Stomach (tissue), 9 donors: Measurements from ENCODE around the gene RPS2. TPM values are rescaled to one million over a fixed set of nuclear protein-coding genes. Genes with fewer than 3 reads are reported as not detected.
"Not testable (repeated sequence)": the region's sequence is repeated elsewhere in the genome, so short reads cannot be mapped to it uniquely, and the experiment has no call there.

Experiments used
- DNase-seq, 2 donors: peaks; one replicate each; pipeline versions ENCODE4 v3.0.0 to v3.0.0-alpha.2; 2013 to 2019
- H3K27ac ChIP-seq, 5 donors: fragments of 200-600 bp in 4 of 5; sonication (generic) in 4 of 5; one replicate each; pipeline ENCODE4 v1.5.1; 2013 to 2019; ENCODE audit warnings: mild to moderate bottlenecking in 1 of 5, moderate library complexity in 1 of 5
- H3K27me3 ChIP-seq, 3 donors: fragments of 200-600 bp; sonication (generic); one replicate each; pipeline ENCODE4 v1.5.1; 2017 to 2019; ENCODE audit warnings: mixed run types in 1 of 3
- H3K36me3 ChIP-seq, 4 donors: fragments of 200-600 bp; sonication (generic); 1 replicate in 3 of 4; 2 replicates in 1 of 4; pipeline ENCODE4 v1.5.1; 2016 to 2019
- H3K4me1 ChIP-seq, 4 donors: fragments of 200-600 bp; sonication (generic); one replicate each; pipeline ENCODE4 v1.5.1; 2016 to 2019
- H3K4me3 ChIP-seq, 4 donors: fragments of 200-600 bp; sonication (generic) in 3 of 4; one replicate each; pipeline ENCODE4 v1.5.1; 2016 to 2019; ENCODE audit warnings: mild to moderate bottlenecking in 1 of 4
- H3K9me3 ChIP-seq, 4 donors: fragments of 200-600 bp; sonication (generic); one replicate each; pipeline ENCODE4 v1.5.1; 2016 to 2019
- EP300 ChIP-seq: sonication (generic); formaldehyde crosslinking; IDR thresholded peaks from one replicate; pipeline ENCODE4 v1.6.1; 2017; ENCODE audit warnings: antibody characterized with exemption
- POLR2A ChIP-seq, 4 donors: fragments of 450-650 bp; IDR thresholded peaks; one replicate each; pipeline ENCODE4 v1.6.1; 2016; ENCODE audit warnings: antibody characterized with exemption in 4 of 4, control low read depth in 2 of 4, mild to moderate bottlenecking in 1 of 4, moderate library complexity in 1 of 4
- POLR2AphosphoS5 ChIP-seq, 3 donors: sonication (generic); formaldehyde crosslinking; IDR thresholded peaks; one replicate each; pipeline ENCODE4 v1.6.1; 2016; ENCODE audit warnings: antibody characterized with exemption in 3 of 3
- WGBS, 5 donors: extraction: QIAGEN DNeasy Blood & Tissue Kit in 3 of 5; methylation state at CpG; one replicate each; pipeline versions ENCODE4 v1.1.5 to v1.1.7; 2013 to 2018; 5-methylcytosine and 5-hydroxymethylcytosine counted together
- intact Hi-C: fragments of 100-400 bp; cut with DNase I; formaldehyde crosslinking; loops from one replicate; pipeline ENCODE4 v1.15.1; 2023; ENCODE audit warnings: low total_unique reads
- polyA plus RNA-seq, 3 donors: library from polyadenylated mRNA; stranded (reverse); fragments of 200-250 nt; gene quantifications; one replicate each; pipeline ENCODE4 v1.2.3, GENCODE V29; 2013
- total RNA-seq, 5 donors: library from RNA; depleted of rRNA; stranded (reverse); fragments of >200 nt; gene quantifications; one replicate each; pipeline versions ENCODE4 v1.1.0 to v1.2.3, GENCODE V29; 2014 to 2016
- TF ChIP-seq, protein P1 (sequence below), 7 experiments: fragments of 450-650 bp in 4 of 7; fragments of 200-600 bp in 3 of 7; sonication (generic) in 3 of 7; IDR thresholded peaks; one replicate each; pipeline ENCODE4 v1.5.1; 2016 to 2019; ENCODE audit warnings: antibody characterized with exemption in 7 of 7, control low read depth in 2 of 7, mild to moderate bottlenecking in 1 of 7
- donor health status: healthy with polysubstance abuse.
- donor health status: Bipolar disorder and iron deficiency.
- donor health status: healthy.

RPS2 gene
- total and polyA plus RNA-seq, 8 donors = 997 to 4,842 (median 2,511) TPM

DNA sequence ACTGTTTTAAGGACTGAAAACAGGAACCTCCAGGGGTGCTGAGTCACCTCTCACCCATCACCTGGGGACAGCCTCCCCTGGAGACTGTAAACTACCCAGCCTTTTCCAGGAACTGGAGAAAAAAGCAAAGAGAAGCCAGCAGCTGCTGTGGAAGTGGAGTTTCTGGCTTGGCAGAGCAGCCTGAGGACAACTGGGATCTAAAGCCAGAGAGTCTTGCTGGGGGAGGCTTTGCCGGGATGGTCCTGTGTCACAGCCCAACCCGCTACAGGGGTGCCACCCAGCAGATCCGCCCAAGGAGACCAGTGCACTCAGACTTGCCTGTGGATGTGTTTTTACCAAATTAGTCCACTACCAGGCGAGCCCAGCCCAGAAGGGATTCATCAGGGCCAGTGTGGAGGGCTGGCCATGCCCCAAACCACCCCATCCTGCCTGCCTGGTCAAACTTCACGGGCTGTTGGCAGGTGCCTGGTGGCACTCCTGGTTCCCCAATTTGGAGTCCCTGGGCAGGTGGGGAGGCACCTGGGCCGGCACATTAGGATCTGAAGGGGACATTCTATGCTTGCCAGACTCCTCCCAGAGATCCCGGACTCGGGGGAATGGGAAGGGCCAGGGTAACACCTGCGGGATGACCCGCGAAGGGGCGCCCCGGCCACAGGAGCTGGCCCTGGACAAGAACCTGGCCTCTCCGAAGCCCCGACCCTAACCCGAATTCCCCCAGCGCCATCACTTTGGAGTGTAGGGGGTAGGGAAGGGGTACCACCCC lies 22.4 kb downstream of the RPS2 start:
- H3K36me3 ChIP-seq = peaks cover 30 to 41% (median 40%) of the 10 kb centered on the region in 4 donors
- H3K27me3 ChIP-seq = no peaks in the 10 kb centered on the region
- TF ChIP-seq POLR2A (IDR thresholded peaks at IDR 0.05) = no peak
- TF ChIP-seq EP300 = no peak
- TF ChIP-seq, protein P1, sequence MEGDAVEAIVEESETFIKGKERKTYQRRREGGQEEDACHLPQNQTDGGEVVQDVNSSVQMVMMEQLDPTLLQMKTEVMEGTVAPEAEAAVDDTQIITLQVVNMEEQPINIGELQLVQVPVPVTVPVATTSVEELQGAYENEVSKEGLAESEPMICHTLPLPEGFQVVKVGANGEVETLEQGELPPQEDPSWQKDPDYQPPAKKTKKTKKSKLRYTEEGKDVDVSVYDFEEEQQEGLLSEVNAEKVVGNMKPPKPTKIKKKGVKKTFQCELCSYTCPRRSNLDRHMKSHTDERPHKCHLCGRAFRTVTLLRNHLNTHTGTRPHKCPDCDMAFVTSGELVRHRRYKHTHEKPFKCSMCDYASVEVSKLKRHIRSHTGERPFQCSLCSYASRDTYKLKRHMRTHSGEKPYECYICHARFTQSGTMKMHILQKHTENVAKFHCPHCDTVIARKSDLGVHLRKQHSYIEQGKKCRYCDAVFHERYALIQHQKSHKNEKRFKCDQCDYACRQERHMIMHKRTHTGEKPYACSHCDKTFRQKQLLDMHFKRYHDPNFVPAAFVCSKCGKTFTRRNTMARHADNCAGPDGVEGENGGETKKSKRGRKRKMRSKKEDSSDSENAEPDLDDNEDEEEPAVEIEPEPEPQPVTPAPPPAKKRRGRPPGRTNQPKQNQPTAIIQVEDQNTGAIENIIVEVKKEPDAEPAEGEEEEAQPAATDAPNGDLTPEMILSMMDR (IDR thresholded peaks at IDR 0.05) = no peak
- TF ChIP-seq POLR2AphosphoS5 (IDR thresholded peaks at IDR 0.05) = no peak
- peak overlapping the region; percentile 74 to 94 (median 86) for H3K4me3 ChIP-seq
- H3K4me1 ChIP-seq = peaks cover 19 to 45% (median 29%) of the 10 kb centered on the region in 4 donors
- DNase-seq = peak in 1 of 2 donors; percentile 49
- H3K27ac ChIP-seq = peak overlapping the region; percentile 69 to 91 (median 88)
- 10 to 15% (median 12%) methylated on average over 14 to 17 of the region's 17 CpGs for WGBS, 5 donors
- no peaks in the 10 kb centered on the region for H3K9me3 ChIP-seq
- intact Hi-C loops = no loop called here

- H3K9me3 ChIP-seq = no peaks in the 10 kb centered on the region
- H3K36me3 ChIP-seq = peaks cover 30 to 47% (median 46%) of the 10 kb centered on the region in 4 donors
- intact Hi-C loops = no loop called here
- DNase-seq = no peak
- 78 to 88% (median 85%) methylated on average over 22 to 30 of the region's 30 CpGs for WGBS, 5 donors
- peak overlapping the region; percentile 74 to 94 (median 86) for H3K4me3 ChIP-seq
- peaks cover 19 to 45% (median 29%) of the 10 kb centered on the region in 4 donors for H3K4me1 ChIP-seq
- H3K27ac ChIP-seq = peak overlapping the region in 4 of 5 donors; percentile 78 to 91 (median 90)
- no peak for TF ChIP-seq POLR2AphosphoS5 (IDR thresholded peaks at IDR 0.05)
- no peak for TF ChIP-seq EP300
- no peak for TF ChIP-seq POLR2A (IDR thresholded peaks at IDR 0.05)
- TF ChIP-seq, protein P1 (IDR thresholded peaks at IDR 0.05) = no peak
- no peaks in the 10 kb centered on the region for H3K27me3 ChIP-seq
These were observed 23.2 kb downstream of the RPS2 start for GRCh38 chr16:1941162-1942046.

GRCh38 chr16:1940273-1941161 lies 24.1 kb downstream of the RPS2 start:
- peak overlapping the region in 2 of 4 donors; percentile 78 to 94 for H3K4me3 ChIP-seq
- peak in 1 of 2 donors; percentile 53 for DNase-seq
- WGBS, 5 donors = 73 to 88% (median 87%) methylated on average over 23 of the region's 23 CpGs

DNA sequence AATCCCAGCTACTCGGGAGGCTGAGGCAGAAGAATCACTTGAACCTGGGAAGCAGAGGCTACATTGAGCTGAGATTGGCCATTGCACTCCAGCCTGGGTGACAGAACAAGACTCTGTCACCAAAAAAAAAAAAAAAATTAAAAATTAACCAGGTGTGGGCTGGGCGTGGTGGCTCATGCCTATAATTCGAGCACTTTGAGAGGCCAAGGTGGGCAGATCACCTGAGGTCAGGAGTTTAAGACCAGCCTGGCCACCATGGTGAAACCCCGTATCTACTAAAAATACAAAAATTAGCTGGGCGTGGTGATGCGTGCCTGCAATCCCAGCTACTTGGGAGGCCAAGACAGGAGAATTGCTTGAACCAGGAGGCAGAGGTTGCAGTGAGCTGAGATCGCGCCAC lies 24.8 kb downstream of the RPS2 start:
- Histone ChIP-seq H3K4me1 (peaks cover 19 to 56% (median 29%) of the 10 kb centered on the region in 4 donors), H3K36me3 (peaks cover 30 to 47% (median 46%) of the 10 kb centered on the region in 4 donors), H3K4me3 (peak overlapping the region in 2 of 4 donors; percentile 78 to 94)
- intact Hi-C loops, H3K27me3 ChIP-seq, H3K9me3 ChIP-seq, H3K27ac ChIP-seq, DNase-seq: not testable (repeated sequence)
- 79 to 92% (median 87%) methylated on average over 8 of the region's 8 CpGs for WGBS, 5 donors

More at GRCh38 chr16:1940273-1941161, 24.1 kb downstream of the RPS2 start:
- Histone ChIP-seq H3K27ac (peak overlapping the region in 2 of 5 donors; percentile 43 to 91), H3K36me3 (peaks cover 30 to 47% (median 46%) of the 10 kb centered on the region in 4 donors), H3K27me3 (no peaks in the 10 kb centered on the region), H3K4me1 (peaks cover 19 to 49% (median 29%) of the 10 kb centered on the region in 4 donors), H3K9me3 (no peaks in the 10 kb centered on the region)
- intact Hi-C loops = no loop called here
- TF ChIP-seq POLR2AphosphoS5 (IDR thresholded peaks at IDR 0.05) (no peak), EP300 (no peak), POLR2A (IDR thresholded peaks at IDR 0.05) (no peak)
- TF ChIP-seq, protein P1 (IDR thresholded peaks at IDR 0.05) = no peak
